HS-5 (cell line): ENCODE measurements around the gene DHX8.
"Not testable (repeated sequence)": the region's sequence is repeated elsewhere in the genome, so short reads cannot be mapped to it uniquely, and the experiment has no call there.

Source experiments
- DNase-seq: peaks from one replicate; pipeline ENCODE4 v3.0.0-alpha.2; 2012; ENCODE audit warnings: low read depth

The DHX8 gene

GRCh38 chr17:43483674-43484551, at the start of gene DHX8:
TSS of gene DHX8 (plus strand) at chr17:43483975. CDS start at chr17:43484038, 63 bp downstream.
- DNase-seq = peak; percentile 98

GRCh38 chr17:43434902-43435319, 48.9 kb upstream of the DHX8 start:
- no peak for DNase-seq

- no peak for DNase-seq
These were observed 46.0 kb upstream of the DHX8 start for GRCh38 chr17:43437756-43438155.

GRCh38 chr17:43438626-43439025, 45.1 kb upstream of the DHX8 start:
- DNase-seq = no peak

- DNase-seq = no peak
These were observed 44.7 kb upstream of the DHX8 start for GRCh38 chr17:43439041-43439440.

GRCh38 chr17:43442711-43443110, 41.1 kb upstream of the DHX8 start:
- no peak for DNase-seq

- DNase-seq = no peak
These were observed 40.4 kb upstream of the DHX8 start for GRCh38 chr17:43443381-43443780.

- no peak for DNase-seq
These were observed 39.4 kb upstream of the DHX8 start for GRCh38 chr17:43444223-43445008.

- no peak for DNase-seq
These were observed 38.7 kb upstream of the DHX8 start for GRCh38 chr17:43445009-43445589.

GRCh38 chr17:43446773-43447172, 37.0 kb upstream of the DHX8 start:
- DNase-seq = no peak

GRCh38 chr17:43448720-43449469, 34.9 kb upstream of the DHX8 start:
- DNase-seq = no peak

GRCh38 chr17:43449470-43450248, 34.1 kb upstream of the DHX8 start:
- DNase-seq = no peak

- DNase-seq = not testable (repeated sequence)
These were observed 33.0 kb upstream of the DHX8 start for GRCh38 chr17:43450791-43451190.

GRCh38 chr17:43451741-43452140, 32.0 kb upstream of the DHX8 start:
- not testable (repeated sequence) for DNase-seq

- no peak for DNase-seq
These were observed 30.4 kb upstream of the DHX8 start for GRCh38 chr17:43453331-43453812.

- DNase-seq = no peak
These were observed 28.9 kb upstream of the DHX8 start for GRCh38 chr17:43454868-43455267.

- no peak for DNase-seq
These were observed 27.7 kb upstream of the DHX8 start for GRCh38 chr17:43456029-43456428.

GRCh38 chr17:43456661-43457361, 27.0 kb upstream of the DHX8 start:
- DNase-seq = no peak

GRCh38 chr17:43457362-43457692, 26.4 kb upstream of the DHX8 start:
- no peak for DNase-seq

- DNase-seq = not testable (repeated sequence)
These were observed 23.9 kb upstream of the DHX8 start for GRCh38 chr17:43459878-43460277.
